H1 (cell line): ENCODE data around the gene MTERF1. TPM values are rescaled to one million over a fixed set of nuclear protein-coding genes. Genes with fewer than 3 reads are reported as not detected.

Source experiments
- CTCF ChIA-PET: fragments of 300-600 bp; sonication (Branson Sonifier 250); formaldehyde crosslinking; loops from one replicate; lab custom pipeline; 2021; ENCODE audit not compliant: partially characterized antibody; lab: Charles Lee
- POLR2A ChIA-PET: fragments of 300-600 bp; sonication (Branson Sonifier 250); formaldehyde crosslinking; loops from one replicate; lab custom pipeline; 2021; ENCODE audit warnings: inconsistent platforms; ENCODE audit not compliant: partially characterized antibody; lab: Charles Lee
- DNase-seq, 2 experiments: peaks; one replicate each; pipeline versions ENCODE4 v3.0.0 to v3.0.0-alpha.2; 2010 to 2022; ENCODE audit warnings: low spot score in 2 of 2, low read depth in 1 of 2, mixed read lengths in 1 of 2
- FAIRE-seq: peaks from 2 replicates; lab custom pipeline; 2011; peaks lifted over from hg19 to GRCh38; lab: Jason Lieb, UNC
- H2AFZ ChIP-seq: 2 replicates; pipeline ENCODE4 v1.8.1; 2012; ENCODE audit warnings: low read length, inconsistent platforms
- H2AK5ac ChIP-seq: 2 replicates; pipeline ENCODE4 v1.6.1; 2013; ENCODE audit warnings: low read depth, low read length
- H2BK120ac ChIP-seq: replicated peaks from 2 replicates; pipeline ENCODE3; 2013; ENCODE audit warnings: low read depth, low read length, inconsistent platforms
- H2BK12ac ChIP-seq: 2 replicates; pipeline ENCODE4 v1.6.1; 2013; ENCODE audit warnings: low read depth, low read length
- H2BK15ac ChIP-seq: 2 replicates; pipeline ENCODE4 v1.6.1; 2013; ENCODE audit warnings: low read length
- H2BK20ac ChIP-seq: 2 replicates; pipeline ENCODE4 v1.6.1; 2013; ENCODE audit warnings: low read length
- H2BK5ac ChIP-seq: 2 replicates; pipeline ENCODE4 v1.6.1; 2013; ENCODE audit warnings: low read depth, low read length
- H3K14ac ChIP-seq: 2 replicates; pipeline ENCODE4 v1.6.1; 2013; ENCODE audit warnings: inconsistent platforms; ENCODE audit not compliant: insufficient read length
- H3K18ac ChIP-seq: 2 replicates; pipeline ENCODE4 v1.6.1; 2013; ENCODE audit warnings: low read length; ENCODE audit errors: extremely low read depth
- H3K23ac ChIP-seq: 2 replicates; pipeline ENCODE4 v1.6.1; 2013; ENCODE audit warnings: inconsistent platforms; ENCODE audit not compliant: insufficient read length
- H3K23me2 ChIP-seq: 2 replicates; pipeline ENCODE4 v1.6.1; 2013; ENCODE audit warnings: low read depth, low read length
- H3K27ac ChIP-seq: 2 replicates; pipeline ENCODE4 v1.6.1; 2011; ENCODE audit warnings: low read depth, low read length, inconsistent platforms
- H3K27me3 ChIP-seq, 4 experiments: replicated peaks in 1 of 4; 1 replicate in 1 of 4; 2 replicates in 3 of 4; pipeline versions ENCODE4 v1.6.1 to v1.8.1; 2011 to 2013; ENCODE audit warnings: low read length in 3 of 4, mild to moderate bottlenecking in 3 of 4, inconsistent platforms in 2 of 4, mixed read lengths in 2 of 4, moderate library complexity in 1 of 4; ENCODE audit not compliant: control insufficient read depth in 3 of 4, insufficient read depth in 3 of 4; ENCODE audit errors: extremely low read depth in 1 of 4
- H3K36me3 ChIP-seq, 4 experiments: 2 replicates each; pipeline versions ENCODE4 v1.6.1 to v1.8.1; 2011 to 2013; ENCODE audit warnings: mild to moderate bottlenecking in 4 of 4, low read length in 3 of 4, moderate library complexity in 2 of 4, control low read depth in 1 of 4, inconsistent platforms in 1 of 4; ENCODE audit not compliant: insufficient read depth in 4 of 4, control insufficient read depth in 2 of 4
- H3K4ac ChIP-seq: replicated peaks from 2 replicates; pipeline ENCODE3; 2013; ENCODE audit warnings: low read length, low read depth, mixed read lengths, inconsistent platforms; ENCODE audit not compliant: insufficient read length
- H3K4me1 ChIP-seq, 4 experiments: replicated peaks in 1 of 4; 1 replicate in 1 of 4; 2 replicates in 3 of 4; pipeline versions ENCODE4 v1.6.1 to v1.8.1; 2011 to 2013; ENCODE audit warnings: low read length in 3 of 4, inconsistent platforms in 2 of 4, mixed read lengths in 1 of 4; ENCODE audit not compliant: insufficient read depth in 4 of 4, control insufficient read depth in 3 of 4
- H3K4me2 ChIP-seq, 2 experiments: 2 replicates each; pipeline versions ENCODE4 v1.6.1 to v1.8.1; 2011 to 2013; ENCODE audit warnings: low read depth in 2 of 2, low read length in 2 of 2, control low read depth in 1 of 2, inconsistent platforms in 1 of 2, mild to moderate bottlenecking in 1 of 2; ENCODE audit not compliant: insufficient read depth in 1 of 2
- H3K4me3 ChIP-seq, 4 experiments: fragments of 200-600, 300-600 bp in 1 of 4; sonication (generic), shearing (Covaris generic), sonication (Bioruptor Twin) in 1 of 4; 2 replicates each; pipeline versions ENCODE4 v1.5.1 to v1.8.1; 2011 to 2016; ENCODE audit warnings: low read length in 4 of 4, low read depth in 3 of 4, control low read depth in 2 of 4, inconsistent platforms in 2 of 4, mild to moderate bottlenecking in 2 of 4, mixed read lengths in 1 of 4, moderate library complexity in 1 of 4; ENCODE audit not compliant: insufficient read depth in 2 of 4; ENCODE audit errors: extremely low read depth in 1 of 4
- H3K56ac ChIP-seq: replicated peaks from 2 replicates; pipeline ENCODE3; 2013; ENCODE audit warnings: low read depth, mild to moderate bottlenecking, mixed read lengths, low read length, inconsistent platforms; ENCODE audit not compliant: insufficient read length
- H3K79me1 ChIP-seq: 2 replicates; pipeline ENCODE4 v1.6.1; 2013; ENCODE audit warnings: low read depth, low read length, control low read depth
- H3K79me2 ChIP-seq, 2 experiments: 2 replicates each; pipeline versions ENCODE4 v1.6.1 to v1.8.1; 2012 to 2013; ENCODE audit warnings: low read length in 2 of 2, mild to moderate bottlenecking in 2 of 2, inconsistent platforms in 1 of 2; ENCODE audit not compliant: insufficient read depth in 2 of 2, control insufficient read depth in 1 of 2
- H3K9ac ChIP-seq, 4 experiments: replicated peaks in 1 of 4; 1 replicate in 1 of 4; 2 replicates in 3 of 4; pipeline versions ENCODE4 v1.6.1 to v1.8.1; 2011 to 2013; ENCODE audit warnings: low read depth in 3 of 4, low read length in 3 of 4, control low read depth in 2 of 4, mild to moderate bottlenecking in 2 of 4, moderate library complexity in 2 of 4, inconsistent platforms in 1 of 4; ENCODE audit errors: extremely low read depth in 1 of 4
- H3K9me3 ChIP-seq, 2 experiments: 2 replicates each; pipeline versions ENCODE4 v1.6.1 to v1.8.1; 2012 to 2013; ENCODE audit warnings: mild to moderate bottlenecking in 2 of 2, moderate library complexity in 2 of 2, control low read depth in 1 of 2, inconsistent platforms in 1 of 2, low read depth in 1 of 2, low read length in 1 of 2, mixed read lengths in 1 of 2; ENCODE audit not compliant: insufficient read depth in 2 of 2
- H4K20me1 ChIP-seq, 2 experiments: replicated peaks in 1 of 2; 2 replicates each; pipeline versions ENCODE3 to v1.8.1; 2011 to 2013; ENCODE audit warnings: inconsistent platforms in 2 of 2, low read length in 2 of 2, mild to moderate bottlenecking in 1 of 2; ENCODE audit not compliant: insufficient read depth in 2 of 2, control insufficient read depth in 1 of 2
- H4K5ac ChIP-seq: 2 replicates; pipeline ENCODE4 v1.6.1; 2013; ENCODE audit warnings: low read length, low read depth, mixed read lengths, inconsistent platforms; ENCODE audit not compliant: insufficient read length
- H4K8ac ChIP-seq: 2 replicates; pipeline ENCODE4 v1.8.0; 2013; ENCODE audit warnings: mild to moderate bottlenecking, moderate library complexity, low read length, inconsistent platforms; ENCODE audit not compliant: insufficient read depth; ENCODE audit errors: extremely low read depth
- H4K91ac ChIP-seq: replicated peaks from 2 replicates; pipeline ENCODE3; 2013; ENCODE audit warnings: low read length, mixed read lengths, inconsistent platforms; ENCODE audit not compliant: insufficient read length
- HDAC2 ChIP-seq, 2 experiments: fragments of 300-600 bp in 1 of 2; sonication (generic) in 1 of 2; IDR thresholded peaks; 2 replicates each; pipeline ENCODE4 v1.6.1; 2011 to 2012; ENCODE audit warnings: low read depth in 2 of 2, low read length in 2 of 2, mild to moderate bottlenecking in 2 of 2, moderate library complexity in 2 of 2, borderline replicate concordance in 1 of 2, inconsistent platforms in 1 of 2
- KDM1A ChIP-seq: fragments of 200-600, 300-600 bp; sonication (generic); IDR thresholded peaks from 2 replicates; pipeline ENCODE4 v1.7.1; 2016; ENCODE audit warnings: mild to moderate bottlenecking, low read length, borderline replicate concordance
- RFX5 ChIP-seq: IDR thresholded peaks from 2 replicates; pipeline ENCODE4 v1.6.1; 2011; ENCODE audit warnings: low read depth, low read length, improper control_type of control experiment, borderline replicate concordance
- SIRT6 ChIP-seq: IDR thresholded peaks from one replicate; pipeline ENCODE4 v1.7.1; 2012; ENCODE audit warnings: low read length, inconsistent platforms
- TAF1 ChIP-seq: IDR thresholded peaks from 2 replicates; pipeline ENCODE4 v1.6.1; 2011; ENCODE audit warnings: mild to moderate bottlenecking, low read depth, low read length
- TAF7 ChIP-seq: optimal IDR thresholded peaks from 2 replicates; pipeline ENCODE3; 2011; ENCODE audit warnings: low read depth, mild to moderate bottlenecking, inconsistent platforms, low read length, moderate library complexity, borderline replicate concordance
- USF2 ChIP-seq: IDR thresholded peaks from 2 replicates; pipeline ENCODE4 v1.6.1; 2011; ENCODE audit warnings: low read length, improper control_type of control experiment
- YY1 ChIP-seq: IDR thresholded peaks from 2 replicates; pipeline ENCODE4 v1.6.1; 2011; ENCODE audit warnings: low read depth, mild to moderate bottlenecking, low read length
- WGBS, 2 experiments: shearing (Covaris generic) in 1 of 2; methylation state at CpG; one replicate each; pipeline versions ENCODE4 v1.1.6 to v1.1.7; 2013 to 2015; ENCODE audit warnings: low lambda C conversion rate in 2 of 2, mixed read lengths in 2 of 2, inconsistent platforms in 1 of 2, low coverage in 1 of 2, missing lambda C conversion rate in 1 of 2; ENCODE audit not compliant: insufficient replicate concordance in 2 of 2, insufficient coverage in 1 of 2, insufficient read length in 1 of 2; ENCODE audit errors: extremely low coverage in 1 of 2, missing lambda C conversion rate in 1 of 2; 5-methylcytosine and 5-hydroxymethylcytosine counted together
- polyA plus RNA-seq, 7 experiments: library from polyadenylated mRNA; depleted of rRNA in 3 of 7; stranded (reverse) in 5 of 7; unstranded in 2 of 7; fragments of >200 nt in 5 of 7; fragments of 200-250 nt in 2 of 7; gene quantifications; 1 replicate in 5 of 7; 2 replicates in 1 of 7; 4 replicates in 1 of 7; pipeline versions ENCODE4 v1.2.1 to v1.2.3, GENCODE V29; 2011 to 2013; ENCODE audit warnings: missing spikeins in 2 of 7, mixed read lengths in 2 of 7
- total RNA-seq: library from RNA; stranded (reverse); fragmentation: NEBNext Ultra II Directional; extraction: Animal tissue kit (Norgen Biotek cat#: 25700); gene quantifications from 2 replicates; pipeline ENCODE4 v1.2.1, GENCODE V29; 2021

Gene MTERF1
- total and polyA plus RNA-seq, 2 of the 8 experiments (the other 6 are each of a cell fraction or from before 2014, with no cell fraction given), result 4.5 to 12.6 TPM

GRCh38 chr7:91865511-91865910 is 15.0 kb downstream of the MTERF1 start:
- no peak overlapping the region for H2BK12ac ChIP-seq
- no peaks in the 10 kb centered on the region for H3K27me3 ChIP-seq
- DNase-seq (no peak), FAIRE-seq (no peak)
- H3K79me1 ChIP-seq, result no peaks in the 10 kb centered on the region
- no peaks in the 10 kb centered on the region for H3K4me1 ChIP-seq
- no peak overlapping the region for H3K4me2 ChIP-seq
- H2BK20ac ChIP-seq, result no peak overlapping the region
- TF ChIP-seq RFX5, result no peak
- TF ChIP-seq USF2, result no peak
- no peak for TF ChIP-seq TAF1
- TF ChIP-seq TAF7, result no peak
- no peak for TF ChIP-seq SIRT6
- no peak for TF ChIP-seq HDAC2 (IDR thresholded peaks at IDR 0.05; ENCODE audit: borderline replicate concordance in 1 of 2, low read depth in 2 of 2, low read length in 2 of 2)
- TF ChIP-seq YY1, result no peak
- no peak for TF ChIP-seq KDM1A
- no peak overlapping the region for H2BK5ac ChIP-seq
- H2AFZ ChIP-seq, result no peak overlapping the region
- 87% methylated on average over 2 of the region's 2 CpGs; no CpG with 5 or more reads in 1 of the 2 experiments for WGBS, 2 experiments
- no peaks in the 10 kb centered on the region for H3K9me3 ChIP-seq
- H3K56ac ChIP-seq, result no peak overlapping the region
- H3K36me3 ChIP-seq, result no peaks in the 10 kb centered on the region
- no peak overlapping the region for H4K5ac ChIP-seq
- ChIA-PET CTCF (interaction anchor here (0.8 to 2.3 kb wide), 2 partner anchors 13 to 15 kb away, joined by 3 to 10 read pairs; partner anchors contain the start of gene MTERF1), POLR2A (no interaction called here)
- no peak overlapping the region for H3K23ac ChIP-seq
- no peak overlapping the region for H4K91ac ChIP-seq
- H2BK120ac ChIP-seq, result no peak overlapping the region
- no peak overlapping the region for H3K14ac ChIP-seq
- H2BK15ac ChIP-seq, result no peak overlapping the region
- H3K18ac ChIP-seq, result no peak overlapping the region
- H3K9ac ChIP-seq, result no peak overlapping the region
- H4K20me1 ChIP-seq, result no peaks in the 10 kb centered on the region
- H3K79me2 ChIP-seq, result no peaks in the 10 kb centered on the region
- no peaks in the 10 kb centered on the region for H3K23me2 ChIP-seq
- H3K27ac ChIP-seq, result no peak overlapping the region
- H3K4ac ChIP-seq, result no peak overlapping the region
- no peak overlapping the region for H2AK5ac ChIP-seq
- no peak overlapping the region for H3K4me3 ChIP-seq
- H4K8ac ChIP-seq, result no peak overlapping the region
